Stomach (tissue), 9 donors: ENCODE measurements around the gene PRKN. TPM values are rescaled to one million over a fixed set of nuclear protein-coding genes. Genes with fewer than 3 reads are reported as not detected.

ENCODE experiments used
- DNase-seq, 2 donors: peaks; one replicate each; pipeline versions ENCODE4 v3.0.0 to v3.0.0-alpha.2; 2013 to 2019
- H3K27ac ChIP-seq, 5 donors: fragments of 200-600 bp in 4 of 5; sonication (generic) in 4 of 5; one replicate each; pipeline ENCODE4 v1.5.1; 2013 to 2019; ENCODE audit warnings: mild to moderate bottlenecking in 1 of 5, moderate library complexity in 1 of 5
- H3K27me3 ChIP-seq, 3 donors: fragments of 200-600 bp; sonication (generic); one replicate each; pipeline ENCODE4 v1.5.1; 2017 to 2019; ENCODE audit warnings: mixed run types in 1 of 3
- H3K36me3 ChIP-seq, 4 donors: fragments of 200-600 bp; sonication (generic); 1 replicate in 3 of 4; 2 replicates in 1 of 4; pipeline ENCODE4 v1.5.1; 2016 to 2019
- H3K4me1 ChIP-seq, 4 donors: fragments of 200-600 bp; sonication (generic); one replicate each; pipeline ENCODE4 v1.5.1; 2016 to 2019
- H3K4me3 ChIP-seq, 4 donors: fragments of 200-600 bp; sonication (generic) in 3 of 4; one replicate each; pipeline ENCODE4 v1.5.1; 2016 to 2019; ENCODE audit warnings: mild to moderate bottlenecking in 1 of 4
- H3K9me3 ChIP-seq, 4 donors: fragments of 200-600 bp; sonication (generic); one replicate each; pipeline ENCODE4 v1.5.1; 2016 to 2019
- CTCF ChIP-seq, 7 experiments: fragments of 450-650 bp in 4 of 7; fragments of 200-600 bp in 3 of 7; sonication (generic) in 3 of 7; IDR thresholded peaks; one replicate each; pipeline ENCODE4 v1.5.1; 2016 to 2019; ENCODE audit warnings: antibody characterized with exemption in 7 of 7, control low read depth in 2 of 7, mild to moderate bottlenecking in 1 of 7
- EP300 ChIP-seq: sonication (generic); formaldehyde crosslinking; IDR thresholded peaks from one replicate; pipeline ENCODE4 v1.6.1; 2017; ENCODE audit warnings: antibody characterized with exemption
- POLR2A ChIP-seq, 4 donors: fragments of 450-650 bp; IDR thresholded peaks; one replicate each; pipeline ENCODE4 v1.6.1; 2016; ENCODE audit warnings: antibody characterized with exemption in 4 of 4, control low read depth in 2 of 4, mild to moderate bottlenecking in 1 of 4, moderate library complexity in 1 of 4
- POLR2AphosphoS5 ChIP-seq, 3 donors: sonication (generic); formaldehyde crosslinking; IDR thresholded peaks; one replicate each; pipeline ENCODE4 v1.6.1; 2016; ENCODE audit warnings: antibody characterized with exemption in 3 of 3
- WGBS, 5 donors: extraction: QIAGEN DNeasy Blood & Tissue Kit in 3 of 5; methylation state at CpG; one replicate each; pipeline versions ENCODE4 v1.1.5 to v1.1.7; 2013 to 2018; 5-methylcytosine and 5-hydroxymethylcytosine counted together
- intact Hi-C: fragments of 100-400 bp; cut with DNase I; formaldehyde crosslinking; loops from one replicate; pipeline ENCODE4 v1.15.1; 2023; ENCODE audit warnings: low total_unique reads
- polyA plus RNA-seq, 3 donors: library from polyadenylated mRNA; stranded (reverse); fragments of 200-250 nt; gene quantifications; one replicate each; pipeline ENCODE4 v1.2.3, GENCODE V29; 2013
- total RNA-seq, 5 donors: library from RNA; depleted of rRNA; stranded (reverse); fragments of >200 nt; gene quantifications; one replicate each; pipeline versions ENCODE4 v1.1.0 to v1.2.3, GENCODE V29; 2014 to 2016
- donor health status: healthy with polysubstance abuse.
- donor health status: Bipolar disorder and iron deficiency.
- donor health status: healthy.

Gene PRKN
- total and polyA plus RNA-seq, 8 donors: 0.68 to 19.8 (median 9.5) TPM

- Histone ChIP-seq H3K27me3 (no peaks in the 10 kb centered on the region), H3K9me3 (no peaks in the 10 kb centered on the region), H3K27ac (no peak overlapping the region), H3K36me3 (no peaks in the 10 kb centered on the region), H3K4me1 (peaks cover 0 to 6% (median 2%) of the 10 kb centered on the region in 4 donors), H3K4me3 (no peak overlapping the region)
- intact Hi-C loops: no loop called here
- no peak for DNase-seq
- no peak for TF ChIP-seq CTCF (IDR thresholded peaks at IDR 0.05)
- TF ChIP-seq EP300: no peak
- no peak for TF ChIP-seq POLR2AphosphoS5 (IDR thresholded peaks at IDR 0.05)
- TF ChIP-seq POLR2A (IDR thresholded peaks at IDR 0.05): no peak
- 36 to 74% (median 51%) methylated on average over 1 of the region's 1 CpG for WGBS, 5 donors
Measured at GRCh38 chr6:161459008-161459615, 1268.5 kb downstream of the PRKN start.

- Histone ChIP-seq H3K27ac (no peak overlapping the region), H3K9me3 (no peaks in the 10 kb centered on the region), H3K36me3 (no peaks in the 10 kb centered on the region), H3K4me3 (no peak overlapping the region), H3K4me1 (peaks cover 0 to 6% (median 2%) of the 10 kb centered on the region in 4 donors), H3K27me3 (no peaks in the 10 kb centered on the region)
- intact Hi-C loops: no loop called here
- WGBS, 5 donors: 71 to 74% (median 73%) methylated on average over 12 of the region's 12 CpGs
- no peak for TF ChIP-seq POLR2AphosphoS5 (IDR thresholded peaks at IDR 0.05)
- no peak for DNase-seq
Measured at GRCh38 chr6:161458201-161458951, 1269.2 kb downstream of the PRKN start.

- Histone ChIP-seq H3K27ac (no peak overlapping the region), H3K27me3 (no peaks in the 10 kb centered on the region), H3K4me3 (no peak overlapping the region), H3K9me3 (no peaks in the 10 kb centered on the region), H3K36me3 (no peaks in the 10 kb centered on the region), H3K4me1 (peaks cover 0 to 6% (median 2%) of the 10 kb centered on the region in 4 donors)
- DNase-seq: no peak
- no peak for TF ChIP-seq EP300
- no peak for TF ChIP-seq POLR2A (IDR thresholded peaks at IDR 0.05)
- no peak for TF ChIP-seq CTCF (IDR thresholded peaks at IDR 0.05)
- no peak for TF ChIP-seq POLR2AphosphoS5 (IDR thresholded peaks at IDR 0.05)
- intact Hi-C loops: no loop called here
- 79 to 87% (median 83%) methylated on average over 5 of the region's 5 CpGs for WGBS, 5 donors
Measured at GRCh38 chr6:161455848-161456247, 1271.7 kb downstream of the PRKN start.

- Histone ChIP-seq H3K9me3 (no peaks in the 10 kb centered on the region), H3K36me3 (no peaks in the 10 kb centered on the region), H3K27ac (no peak overlapping the region), H3K4me1 (no peaks in the 10 kb centered on the region), H3K27me3 (no peaks in the 10 kb centered on the region), H3K4me3 (no peak overlapping the region)
- intact Hi-C loops: no loop called here
- DNase-seq: no peak
- WGBS, 5 donors: 71 to 80% (median 76%) methylated on average over 4 of the region's 4 CpGs
- TF ChIP-seq EP300 (no peak), POLR2AphosphoS5 (IDR thresholded peaks at IDR 0.05) (no peak), POLR2A (IDR thresholded peaks at IDR 0.05) (no peak)
Measured at GRCh38 chr6:161453558-161453957, 1274.0 kb downstream of the PRKN start.

GRCh38 chr6:161452241-161452640, 1275.3 kb downstream of the PRKN start:
- Histone ChIP-seq H3K36me3 (no peaks in the 10 kb centered on the region), H3K4me3 (no peak overlapping the region), H3K9me3 (no peaks in the 10 kb centered on the region), H3K27ac (no peak overlapping the region), H3K4me1 (no peaks in the 10 kb centered on the region), H3K27me3 (no peaks in the 10 kb centered on the region)
- 89 to 92% (median 89%) methylated on average over 3 of the region's 3 CpGs for WGBS, 5 donors
- no peak for DNase-seq
- intact Hi-C loops: no loop called here
- TF ChIP-seq POLR2A (IDR thresholded peaks at IDR 0.05) (no peak), POLR2AphosphoS5 (IDR thresholded peaks at IDR 0.05) (no peak), EP300 (no peak), CTCF (IDR thresholded peaks at IDR 0.05) (no peak)
